ENCODE measurements around the gene IFNGR1. TPM values are rescaled to one million over a fixed set of nuclear protein-coding genes. Genes with fewer than 3 reads are reported as not detected.

Gene IFNGR1
- total and polyA plus RNA-seq, 2 of the 13 experiments (the other 11 are each of a cell fraction or from before 2014, with no cell fraction given), result 82.8 to 87.8 TPM

GRCh38 chr6:137231895-137232294 lies 12.7 kb upstream of the IFNGR1 start (continued):
- no peak for TF ChIP-seq FUBP1 (CRISPR knock-in tag; IDR thresholded peaks at IDR 0.05; ENCODE audit: borderline replicate concordance)

DNA sequence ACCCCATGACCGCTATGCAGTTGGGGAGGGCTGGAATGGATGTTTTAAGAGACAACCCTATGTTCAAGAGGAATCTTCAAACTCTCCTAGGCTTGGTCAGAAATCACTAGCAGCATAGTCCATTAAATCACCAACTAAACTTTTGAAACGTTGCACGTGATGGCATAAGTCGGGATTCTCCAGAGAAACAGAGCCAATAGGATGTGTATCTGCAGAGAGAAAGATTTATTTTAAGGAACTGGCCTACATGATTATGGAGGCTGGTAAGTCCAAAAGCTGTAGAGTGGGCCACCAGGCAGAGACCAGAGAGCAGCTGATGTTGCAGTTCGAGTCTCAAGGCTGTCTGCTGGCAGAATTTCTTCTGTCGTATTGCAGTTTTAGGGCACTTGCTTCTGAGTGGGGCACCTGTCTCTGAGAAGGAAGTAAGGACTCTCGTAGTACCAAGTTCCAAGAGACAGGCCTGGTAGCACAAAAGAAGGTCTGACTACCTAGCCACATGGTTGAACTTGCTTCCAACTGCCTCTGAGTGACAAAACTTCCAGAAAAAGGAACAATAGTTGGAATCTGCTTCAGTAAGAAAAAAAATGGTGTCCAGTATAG lies 11.9 kb upstream of the IFNGR1 start:
- no peak for DNase-seq (ENCODE audit: low spot score)
- 95% methylated on average over 7 of the region's 7 CpGs for WGBS (ENCODE audit: low lambda C conversion rate)
- BruUV-seq (replicated peaks), result no TSS peak

More for the DNA sequence above, 11.9 kb upstream of the IFNGR1 start:
- Histone ChIP-seq H3K9me3 (ENCODE audit: low read length) (no peaks in the 10 kb centered on the region), H3K4me1 (ENCODE audit: insufficient read depth, low read length) (peaks cover 27% of the 10 kb centered on the region), H3K27me3 (ENCODE audit: control insufficient read depth in 1 of 2, insufficient read depth in 2 of 2, low read length in 2 of 2) (no peaks in the 10 kb centered on the region), H3K27ac (ENCODE audit: extremely low read length, insufficient read depth, low read length) (no peak overlapping the region), H3K4me3 (replicated peaks in 1 of 3; ENCODE audit: insufficient read depth in 1 of 3, low read depth in 2 of 3, low read length in 3 of 3) (no peak overlapping the region), H3K4me2 (ENCODE audit: low read depth, low read length) (no peak overlapping the region), H4K20me1 (ENCODE audit: insufficient read depth, low read length) (no peaks in the 10 kb centered on the region), H3K9ac (ENCODE audit: insufficient read depth, low read depth, low read length) (no peak overlapping the region), H3K79me2 (ENCODE audit: insufficient read depth, low read length) (no peaks in the 10 kb centered on the region), H2AFZ (ENCODE audit: low read length) (no peak overlapping the region), H3K36me3 (replicated peaks in 1 of 2; ENCODE audit: control insufficient read depth in 1 of 2, insufficient read depth in 2 of 2, low read length in 2 of 2) (no peaks in the 10 kb centered on the region)
- TF ChIP-seq IRF2 (CRISPR knock-in tag; IDR thresholded peaks at IDR 0.05) (no peak), ATM (IDR thresholded peaks at IDR 0.05; ENCODE audit: borderline replicate concordance) (no peak), CENPX (CRISPR knock-in tag; IDR thresholded peaks at IDR 0.05) (no peak), ZNF326 (CRISPR knock-in tag; IDR thresholded peaks at IDR 0.05; ENCODE audit: borderline replicate concordance) (no peak), ARID3A (IDR thresholded peaks at IDR 0.05; ENCODE audit: low read depth, low read length) (no peak), ZNF235 (CRISPR knock-in tag; IDR thresholded peaks at IDR 0.05; ENCODE audit: borderline replicate concordance) (no peak), CHD2 (IDR thresholded peaks at IDR 0.05; ENCODE audit: low read depth, low read length) (no peak), U2AF2 (IDR thresholded peaks at IDR 0.05; ENCODE audit: low read depth, low read length) (no peak), ZNF343 (CRISPR knock-in tag; IDR thresholded peaks at IDR 0.05) (no peak)
- TF ChIP-seq, protein P1, sequence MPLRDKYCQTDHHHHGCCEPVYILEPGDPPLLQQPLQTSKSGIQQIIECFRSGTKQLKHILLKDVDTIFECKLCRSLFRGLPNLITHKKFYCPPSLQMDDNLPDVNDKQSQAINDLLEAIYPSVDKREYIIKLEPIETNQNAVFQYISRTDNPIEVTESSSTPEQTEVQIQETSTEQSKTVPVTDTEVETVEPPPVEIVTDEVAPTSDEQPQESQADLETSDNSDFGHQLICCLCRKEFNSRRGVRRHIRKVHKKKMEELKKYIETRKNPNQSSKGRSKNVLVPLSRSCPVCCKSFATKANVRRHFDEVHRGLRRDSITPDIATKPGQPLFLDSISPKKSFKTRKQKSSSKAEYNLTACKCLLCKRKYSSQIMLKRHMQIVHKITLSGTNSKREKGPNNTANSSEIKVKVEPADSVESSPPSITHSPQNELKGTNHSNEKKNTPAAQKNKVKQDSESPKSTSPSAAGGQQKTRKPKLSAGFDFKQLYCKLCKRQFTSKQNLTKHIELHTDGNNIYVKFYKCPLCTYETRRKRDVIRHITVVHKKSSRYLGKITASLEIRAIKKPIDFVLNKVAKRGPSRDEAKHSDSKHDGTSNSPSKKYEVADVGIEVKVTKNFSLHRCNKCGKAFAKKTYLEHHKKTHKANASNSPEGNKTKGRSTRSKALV (CRISPR knock-in tag; IDR thresholded peaks at IDR 0.05), result no peak
- TF ChIP-seq, protein P2, sequence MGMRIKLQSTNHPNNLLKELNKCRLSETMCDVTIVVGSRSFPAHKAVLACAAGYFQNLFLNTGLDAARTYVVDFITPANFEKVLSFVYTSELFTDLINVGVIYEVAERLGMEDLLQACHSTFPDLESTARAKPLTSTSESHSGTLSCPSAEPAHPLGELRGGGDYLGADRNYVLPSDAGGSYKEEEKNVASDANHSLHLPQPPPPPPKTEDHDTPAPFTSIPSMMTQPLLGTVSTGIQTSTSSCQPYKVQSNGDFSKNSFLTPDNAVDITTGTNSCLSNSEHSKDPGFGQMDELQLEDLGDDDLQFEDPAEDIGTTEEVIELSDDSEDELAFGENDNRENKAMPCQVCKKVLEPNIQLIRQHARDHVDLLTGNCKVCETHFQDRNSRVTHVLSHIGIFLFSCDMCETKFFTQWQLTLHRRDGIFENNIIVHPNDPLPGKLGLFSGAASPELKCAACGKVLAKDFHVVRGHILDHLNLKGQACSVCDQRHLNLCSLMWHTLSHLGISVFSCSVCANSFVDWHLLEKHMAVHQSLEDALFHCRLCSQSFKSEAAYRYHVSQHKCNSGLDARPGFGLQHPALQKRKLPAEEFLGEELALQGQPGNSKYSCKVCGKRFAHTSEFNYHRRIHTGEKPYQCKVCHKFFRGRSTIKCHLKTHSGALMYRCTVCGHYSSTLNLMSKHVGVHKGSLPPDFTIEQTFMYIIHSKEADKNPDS (CRISPR knock-in tag; IDR thresholded peaks at IDR 0.05), result no peak
- ChIA-PET POLR2A (no interaction called here), CTCF (ENCODE audit: low intra/inter-chr PET ratio, low total read pairs) (no interaction called here)
- FAIRE-seq, result no peak
- intact Hi-C loops (cut with micrococcal nuclease; ENCODE audit: unreplicated experiment), result no loop called here
- in situ Hi-C loops (cut with HindIII; ENCODE audit: extremely low pct_ligation_motif_present, low pct_unique_long_range_greater_than_20kb), result no loop called here
- no peak for ATAC-seq

All from HepG2 (cell line).